HL-60 (cell line): ENCODE data around the gene LSM10.

ENCODE experiments used
- CTCF ChIP-seq: IDR thresholded peaks from one replicate; pipeline ENCODE4 v1.5.1; 2011; ENCODE audit warnings: low read length, control low read depth, inconsistent platforms; ENCODE audit not compliant: insufficient read depth
- REST ChIP-seq: IDR thresholded peaks from 2 replicates; pipeline ENCODE4 v1.6.1; 2012; ENCODE audit warnings: low read depth; ENCODE audit not compliant: insufficient replicate concordance

- no peak for TF ChIP-seq REST
- no peak for TF ChIP-seq CTCF
These were observed 48.5 kb downstream of the LSM10 start for GRCh38 chr1:36349241-36349671.
